SHP77 treated with DMSO at 0.1 percent for 48 hours (cell line): ENCODE results near the gene VPS8.

Experiments used
- DNase-seq: peaks from one replicate; lab custom pipeline; 2025; lab: John Stamatoyannopoulos, UW

Gene VPS8, protein sequence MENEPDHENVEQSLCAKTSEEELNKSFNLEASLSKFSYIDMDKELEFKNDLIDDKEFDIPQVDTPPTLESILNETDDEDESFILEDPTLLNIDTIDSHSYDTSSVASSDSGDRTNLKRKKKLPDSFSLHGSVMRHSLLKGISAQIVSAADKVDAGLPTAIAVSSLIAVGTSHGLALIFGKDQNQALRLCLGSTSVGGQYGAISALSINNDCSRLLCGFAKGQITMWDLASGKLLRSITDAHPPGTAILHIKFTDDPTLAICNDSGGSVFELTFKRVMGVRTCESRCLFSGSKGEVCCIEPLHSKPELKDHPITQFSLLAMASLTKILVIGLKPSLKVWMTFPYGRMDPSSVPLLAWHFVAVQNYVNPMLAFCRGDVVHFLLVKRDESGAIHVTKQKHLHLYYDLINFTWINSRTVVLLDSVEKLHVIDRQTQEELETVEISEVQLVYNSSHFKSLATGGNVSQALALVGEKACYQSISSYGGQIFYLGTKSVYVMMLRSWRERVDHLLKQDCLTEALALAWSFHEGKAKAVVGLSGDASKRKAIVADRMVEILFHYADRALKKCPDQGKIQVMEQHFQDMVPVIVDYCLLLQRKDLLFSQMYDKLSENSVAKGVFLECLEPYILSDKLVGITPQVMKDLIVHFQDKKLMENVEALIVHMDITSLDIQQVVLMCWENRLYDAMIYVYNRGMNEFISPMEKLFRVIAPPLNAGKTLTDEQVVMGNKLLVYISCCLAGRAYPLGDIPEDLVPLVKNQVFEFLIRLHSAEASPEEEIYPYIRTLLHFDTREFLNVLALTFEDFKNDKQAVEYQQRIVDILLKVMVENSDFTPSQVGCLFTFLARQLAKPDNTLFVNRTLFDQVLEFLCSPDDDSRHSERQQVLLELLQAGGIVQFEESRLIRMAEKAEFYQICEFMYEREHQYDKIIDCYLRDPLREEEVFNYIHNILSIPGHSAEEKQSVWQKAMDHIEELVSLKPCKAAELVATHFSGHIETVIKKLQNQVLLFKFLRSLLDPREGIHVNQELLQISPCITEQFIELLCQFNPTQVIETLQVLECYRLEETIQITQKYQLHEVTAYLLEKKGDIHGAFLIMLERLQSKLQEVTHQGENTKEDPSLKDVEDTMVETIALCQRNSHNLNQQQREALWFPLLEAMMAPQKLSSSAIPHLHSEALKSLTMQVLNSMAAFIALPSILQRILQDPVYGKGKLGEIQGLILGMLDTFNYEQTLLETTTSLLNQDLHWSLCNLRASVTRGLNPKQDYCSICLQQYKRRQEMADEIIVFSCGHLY (N-terminal part only)

DNA sequence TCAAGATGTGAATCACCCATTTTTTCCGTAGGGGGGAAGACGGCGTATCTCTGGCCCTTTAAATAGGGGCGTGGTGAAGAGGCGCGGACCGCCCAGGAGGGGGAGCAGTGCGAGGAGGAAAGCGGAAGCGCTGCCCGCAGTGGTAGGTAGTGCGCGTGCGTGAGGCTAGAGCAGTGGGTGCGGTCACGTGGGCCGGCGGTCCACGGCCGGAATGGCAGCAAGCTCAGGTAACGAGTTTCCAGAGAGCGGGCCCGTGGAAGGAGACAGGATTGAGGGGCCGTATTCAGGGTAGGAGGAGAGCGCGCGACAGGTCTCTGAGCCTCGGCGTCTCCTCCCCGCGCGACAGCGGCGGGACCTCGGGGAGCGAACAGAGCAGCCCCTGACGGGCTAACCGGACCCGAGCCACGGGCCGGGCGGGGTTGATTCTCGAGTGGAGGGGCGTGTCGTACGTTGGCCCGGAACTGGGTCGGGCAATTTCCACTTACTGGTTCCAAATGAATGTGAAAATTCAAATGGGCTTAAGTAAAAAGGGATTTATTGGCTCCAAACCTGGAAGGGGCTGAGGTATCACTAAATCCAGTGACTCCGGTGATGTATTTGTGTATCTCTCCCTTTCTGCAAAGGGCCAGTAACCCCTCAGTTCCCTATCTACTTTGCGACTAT is at the start of gene VPS8:
Gene VPS8 (plus strand): TSS at position 168 of the 663 bp plus-strand sequence. CDS start 12,467 bp downstream, outside the sequence.
- peak; percentile 86 for DNase-seq

DNA sequence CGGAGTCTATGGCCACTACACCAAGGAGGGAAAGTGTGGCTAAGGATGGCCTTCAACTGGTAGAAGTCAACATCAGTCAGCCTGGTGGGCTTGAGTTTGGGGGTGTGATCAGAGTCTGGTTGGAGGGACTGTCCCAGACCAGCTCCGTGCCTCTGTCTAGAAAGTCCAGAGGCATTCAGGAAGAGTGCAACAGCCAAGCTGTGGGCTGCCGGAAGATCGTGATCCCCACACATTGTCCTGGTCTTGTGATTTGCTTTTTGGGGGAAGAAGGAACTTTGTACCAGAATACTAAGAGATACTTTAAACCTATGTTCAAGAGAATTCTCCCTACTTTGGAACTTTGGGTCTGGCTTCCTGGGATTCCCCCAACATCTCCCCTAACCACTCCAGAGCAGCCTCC is 47.8 kb upstream of the VPS8 start:
- DNase-seq = no peak

DNA sequence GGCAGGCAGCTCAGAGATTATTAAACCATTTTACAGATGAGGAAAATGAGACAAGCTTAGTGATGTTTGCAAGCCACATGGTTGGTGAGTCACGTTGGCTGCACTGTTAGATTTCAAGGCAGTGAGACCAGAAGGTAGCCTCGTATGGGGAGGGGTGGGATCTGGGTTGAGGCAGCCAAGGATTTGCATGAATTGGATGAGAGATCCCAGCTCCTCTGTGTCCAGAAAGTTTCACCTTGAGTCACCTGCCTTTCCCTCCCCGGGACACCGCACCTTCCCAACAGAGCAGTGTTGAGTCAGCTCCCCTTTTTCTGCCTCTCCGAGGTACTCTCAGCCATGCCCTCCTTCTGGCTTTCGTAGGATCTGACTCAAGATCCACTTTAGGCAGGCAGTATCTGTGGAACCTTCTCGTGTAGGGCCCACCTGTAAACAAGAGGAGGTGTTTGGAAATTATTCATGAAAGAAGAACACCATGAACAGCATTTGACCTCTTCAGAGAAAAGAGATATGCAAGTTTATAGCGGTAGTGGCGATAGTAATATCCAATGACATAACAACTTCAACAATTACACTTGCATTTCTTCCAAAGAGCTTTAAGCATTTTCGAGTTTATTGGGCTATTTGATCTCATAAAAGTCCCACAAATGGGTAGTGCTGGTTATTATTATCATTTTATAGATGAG is 46.8 kb upstream of the VPS8 start:
- no peak for DNase-seq

DNA sequence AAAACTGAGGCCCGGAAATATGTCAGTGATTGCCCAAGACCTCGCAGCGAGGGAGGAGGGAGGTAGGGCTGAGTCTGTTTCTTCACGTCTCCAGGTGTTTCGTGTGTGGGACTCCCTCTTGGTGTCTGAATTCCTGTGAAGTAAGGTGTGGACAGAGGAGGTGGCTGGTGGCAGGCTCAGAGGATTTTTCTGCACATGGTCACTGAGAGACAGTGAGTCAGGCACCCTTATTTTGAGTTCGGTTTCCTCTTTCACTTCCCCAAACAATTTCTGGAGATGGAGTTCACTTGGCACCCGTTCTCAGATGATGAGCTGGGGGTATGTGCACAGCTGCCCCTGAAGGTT is 46.3 kb upstream of the VPS8 start:
- no peak for DNase-seq

DNA sequence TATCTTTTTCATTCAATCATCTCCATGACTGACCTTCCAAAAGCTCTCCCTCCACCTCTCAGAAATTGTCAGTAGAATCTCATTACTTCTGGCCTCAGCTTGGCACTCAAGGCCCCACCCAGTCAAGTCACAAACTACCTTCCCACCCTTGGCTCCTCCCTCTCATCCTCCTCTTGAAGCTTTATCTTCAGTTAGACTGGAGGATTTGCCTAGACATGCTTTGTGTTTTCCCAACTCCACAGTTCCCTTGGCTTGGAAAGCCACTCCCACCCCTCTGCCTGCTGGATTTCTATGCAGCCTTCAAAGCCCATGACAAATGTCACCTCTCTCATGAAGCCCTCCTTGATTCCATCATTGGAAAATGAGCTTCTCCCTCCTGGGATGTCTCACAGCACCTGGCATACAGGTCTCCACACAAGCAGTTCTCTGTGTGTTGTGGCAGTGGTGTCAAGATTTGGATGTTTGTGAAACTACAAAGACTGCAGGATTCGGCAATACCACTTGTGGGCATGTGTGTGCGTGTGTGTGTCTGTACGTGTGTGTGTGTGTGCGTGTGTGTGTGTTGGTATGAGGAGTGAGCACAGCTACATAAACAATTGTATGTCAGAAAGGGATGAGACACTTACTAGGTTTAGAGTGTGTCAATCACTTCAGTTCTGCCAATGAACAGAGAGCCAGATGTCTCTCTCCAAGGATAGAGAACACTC is 45.3 kb upstream of the VPS8 start:
- DNase-seq = no peak

DNA sequence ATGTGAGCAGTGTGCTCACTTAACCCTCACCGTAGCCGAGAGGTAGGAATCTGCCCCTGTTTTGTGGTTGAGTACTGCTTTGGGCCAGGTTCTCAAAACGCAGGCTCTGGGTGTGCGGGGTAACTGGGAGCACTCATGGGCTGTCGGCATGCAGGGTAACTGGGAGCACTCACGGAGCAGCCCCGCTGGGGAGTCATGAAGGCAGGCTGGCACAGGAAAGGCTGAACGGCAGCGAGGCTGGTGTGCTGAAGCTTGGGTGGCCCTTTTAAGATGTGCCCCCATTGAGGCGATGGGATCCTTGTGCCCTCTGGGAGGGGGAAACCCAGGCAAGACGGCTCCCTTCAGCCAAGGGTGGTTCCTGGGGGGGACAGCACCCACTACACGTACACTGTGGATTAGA is 44.6 kb upstream of the VPS8 start:
- DNase-seq = no peak

DNA sequence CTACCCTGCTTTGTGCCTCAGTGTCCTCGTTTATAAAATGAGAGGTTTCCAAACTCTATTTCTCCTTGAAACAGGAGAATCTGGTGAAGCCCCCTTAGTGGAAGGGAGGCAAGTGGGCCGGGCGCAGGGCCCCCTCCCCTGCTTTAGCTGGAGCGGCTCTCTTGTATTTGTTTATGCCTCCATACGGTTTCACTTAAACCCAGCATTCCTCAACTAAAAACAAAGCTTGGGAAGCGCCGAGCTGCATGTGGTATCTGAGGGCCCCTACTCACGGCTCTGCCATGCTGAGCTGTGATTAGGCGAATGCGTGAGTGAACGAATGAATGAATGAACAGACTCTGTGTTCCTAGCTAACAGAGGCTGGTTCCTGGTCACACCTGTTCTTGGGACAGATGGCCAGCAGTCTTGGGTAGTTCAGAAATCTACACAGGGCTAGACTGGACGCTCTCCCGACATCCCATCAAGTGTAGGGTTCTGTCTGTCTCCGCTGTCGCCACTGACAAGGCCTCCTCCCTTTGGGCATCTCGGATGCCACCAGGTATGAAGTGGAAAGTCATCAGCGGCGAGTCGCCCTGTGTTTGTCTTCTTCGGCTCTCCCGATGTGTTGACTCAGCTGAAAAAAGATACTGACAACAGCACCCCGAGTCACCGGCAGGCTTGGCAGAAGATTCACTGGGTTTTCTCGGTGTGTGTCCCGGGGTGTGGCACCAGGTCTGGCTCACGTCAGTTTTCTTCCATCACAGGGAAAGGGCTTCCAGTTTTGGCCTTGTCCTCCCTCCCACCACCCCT is 42.4 kb upstream of the VPS8 start:
- no peak for DNase-seq

DNA sequence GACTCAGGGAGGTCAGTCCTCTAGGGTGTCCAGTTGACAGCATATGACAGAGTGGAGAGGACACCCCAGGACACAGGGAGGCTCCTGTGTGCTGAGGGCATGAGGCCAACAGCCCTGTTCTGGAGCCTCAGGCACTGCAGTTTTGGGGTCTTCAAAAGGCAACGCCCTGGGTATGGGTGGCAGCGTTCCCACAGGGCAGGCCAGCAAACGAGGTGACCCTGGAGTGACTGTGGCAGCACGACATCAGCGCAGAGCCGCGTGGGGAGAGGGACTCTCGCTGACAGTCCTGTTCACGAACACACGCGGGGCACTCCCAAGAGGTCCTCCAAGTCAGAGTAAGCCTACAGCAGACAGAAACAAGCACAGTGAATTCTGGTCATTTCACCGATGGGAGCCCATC is 41.4 kb upstream of the VPS8 start:
- no peak for DNase-seq

DNA sequence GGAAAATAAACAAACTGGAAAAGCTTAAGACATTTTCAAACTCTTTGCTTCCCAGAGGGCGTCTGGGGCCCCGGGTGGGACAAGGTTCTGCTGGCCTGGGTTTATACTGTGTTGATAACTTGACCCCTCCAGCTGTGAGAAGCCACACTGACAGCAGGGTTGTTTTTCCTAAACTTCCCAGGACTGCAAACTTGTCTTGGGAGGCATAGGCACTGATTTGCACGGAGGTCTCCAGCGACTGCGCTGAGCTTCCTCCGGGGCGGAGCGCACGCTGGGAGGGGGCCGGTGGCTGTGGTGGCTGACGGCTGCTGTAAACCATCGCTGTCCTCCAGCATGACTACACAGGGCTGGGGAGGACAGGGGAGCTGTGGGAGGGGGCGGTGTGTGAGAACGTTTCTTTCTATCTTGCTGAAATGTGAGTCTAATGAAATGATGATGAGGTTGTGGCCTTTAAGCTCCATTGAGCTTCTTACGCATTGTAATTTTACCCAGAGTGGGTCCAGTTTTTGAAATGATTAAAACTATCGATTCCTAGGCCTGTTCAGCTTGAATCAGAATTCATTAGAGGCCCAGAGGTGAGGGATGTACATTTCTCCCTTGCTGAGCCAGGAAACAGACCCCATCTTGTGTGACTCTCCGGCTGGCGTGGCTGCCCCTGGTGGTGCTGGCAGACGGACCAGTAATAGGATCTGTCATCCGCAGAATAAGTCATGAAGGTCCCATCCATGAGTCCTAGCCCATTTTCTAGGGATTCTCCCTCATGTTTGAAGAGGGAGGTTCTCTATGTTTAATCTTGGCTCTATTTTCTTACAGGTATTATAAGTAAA is 40.5 kb upstream of the VPS8 start:
- DNase-seq = no peak

DNA sequence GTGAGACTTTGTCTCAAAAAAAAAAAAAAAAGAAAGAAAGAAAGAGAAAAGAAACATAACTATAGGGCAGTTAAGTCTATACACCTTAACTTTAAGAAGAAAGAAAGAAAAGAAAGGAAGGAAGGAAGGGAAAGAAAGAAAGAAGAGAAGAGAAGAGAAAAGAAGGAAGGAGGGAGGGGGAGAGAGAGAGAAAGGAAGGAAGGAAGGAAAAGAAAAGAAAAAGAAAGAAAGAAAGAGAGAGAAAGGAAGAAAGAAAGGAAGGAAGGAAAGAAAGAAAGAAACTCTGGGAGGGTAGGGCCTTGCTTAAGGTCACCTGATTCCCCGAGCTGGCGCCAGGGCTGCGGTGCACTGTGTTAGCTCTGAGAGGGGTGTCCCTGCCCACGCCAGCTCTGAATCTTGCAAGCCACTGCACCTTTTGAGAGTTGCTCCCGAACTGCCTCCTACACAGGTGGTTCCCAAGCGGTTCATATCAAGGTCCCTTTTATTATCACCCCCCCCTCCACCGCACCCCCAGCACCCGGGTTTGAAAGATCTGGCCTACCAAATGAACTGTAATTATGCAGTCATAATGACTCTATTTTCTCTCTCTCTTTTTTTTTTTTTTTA is 39.2 kb upstream of the VPS8 start:
- DNase-seq = no peak

DNA sequence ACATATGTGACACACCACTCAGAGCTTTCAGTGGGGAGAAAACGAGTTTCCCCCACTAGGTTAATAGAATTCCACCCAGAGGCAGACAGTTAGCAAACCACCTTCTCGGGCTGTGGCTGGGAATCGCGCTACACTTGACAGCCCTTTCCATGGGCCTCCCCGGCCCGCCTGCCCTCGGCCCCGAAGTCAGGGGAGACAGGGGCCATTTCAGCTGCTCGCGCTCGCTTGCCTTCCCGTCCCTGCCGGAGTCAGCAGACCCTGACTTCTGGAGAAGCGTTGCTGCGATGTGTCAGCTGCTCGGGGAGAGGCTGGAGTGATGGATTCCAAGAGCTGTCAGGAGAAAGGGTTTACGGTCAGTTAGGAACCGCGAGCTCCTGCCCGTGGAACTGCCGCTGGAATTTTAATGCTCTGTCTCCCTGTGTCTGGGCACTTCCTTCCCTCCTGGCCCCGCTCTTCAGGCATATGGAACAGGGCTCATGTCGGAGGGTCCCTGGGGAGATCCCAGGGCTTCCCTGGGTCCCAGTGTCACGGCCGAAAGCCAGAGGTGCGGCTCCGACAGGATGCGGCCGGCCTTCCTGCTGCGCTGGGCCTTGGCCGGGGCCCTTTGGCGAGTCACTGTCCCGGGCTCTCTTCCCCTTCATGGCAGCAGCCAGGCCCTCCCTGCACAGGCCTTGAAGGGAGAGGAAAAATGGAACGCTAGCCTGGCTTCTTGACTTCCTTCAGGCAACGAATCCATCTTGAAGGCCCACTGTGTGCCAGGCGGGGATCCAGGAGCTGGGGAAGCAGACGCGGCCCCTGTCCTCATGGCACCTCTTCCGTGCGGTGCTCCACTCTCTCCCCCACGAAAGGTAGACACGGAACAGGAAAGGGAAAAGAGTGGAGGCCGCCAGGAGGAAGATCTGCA is 38.4 kb upstream of the VPS8 start:
- no peak for DNase-seq

DNA sequence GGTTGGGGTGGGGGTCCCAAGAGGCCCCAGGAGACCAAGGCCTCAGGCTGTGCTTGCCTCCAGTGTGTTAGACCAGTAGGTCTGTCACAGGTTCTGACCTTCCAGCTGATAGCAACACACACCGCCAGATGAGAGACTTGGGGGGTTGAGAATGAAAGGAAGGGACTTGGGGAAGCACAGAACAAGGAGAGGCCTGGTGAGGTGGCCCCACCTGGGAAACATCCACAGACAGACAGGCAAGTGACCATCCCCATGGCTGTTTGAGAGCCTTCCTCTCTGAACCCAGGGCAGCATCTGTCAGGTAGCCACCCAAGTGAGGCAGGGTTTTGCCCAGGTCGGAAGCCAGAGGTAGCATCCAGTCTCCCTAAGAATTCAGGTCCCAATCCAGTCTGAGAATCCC is 35.0 kb upstream of the VPS8 start:
- DNase-seq = no peak

DNA sequence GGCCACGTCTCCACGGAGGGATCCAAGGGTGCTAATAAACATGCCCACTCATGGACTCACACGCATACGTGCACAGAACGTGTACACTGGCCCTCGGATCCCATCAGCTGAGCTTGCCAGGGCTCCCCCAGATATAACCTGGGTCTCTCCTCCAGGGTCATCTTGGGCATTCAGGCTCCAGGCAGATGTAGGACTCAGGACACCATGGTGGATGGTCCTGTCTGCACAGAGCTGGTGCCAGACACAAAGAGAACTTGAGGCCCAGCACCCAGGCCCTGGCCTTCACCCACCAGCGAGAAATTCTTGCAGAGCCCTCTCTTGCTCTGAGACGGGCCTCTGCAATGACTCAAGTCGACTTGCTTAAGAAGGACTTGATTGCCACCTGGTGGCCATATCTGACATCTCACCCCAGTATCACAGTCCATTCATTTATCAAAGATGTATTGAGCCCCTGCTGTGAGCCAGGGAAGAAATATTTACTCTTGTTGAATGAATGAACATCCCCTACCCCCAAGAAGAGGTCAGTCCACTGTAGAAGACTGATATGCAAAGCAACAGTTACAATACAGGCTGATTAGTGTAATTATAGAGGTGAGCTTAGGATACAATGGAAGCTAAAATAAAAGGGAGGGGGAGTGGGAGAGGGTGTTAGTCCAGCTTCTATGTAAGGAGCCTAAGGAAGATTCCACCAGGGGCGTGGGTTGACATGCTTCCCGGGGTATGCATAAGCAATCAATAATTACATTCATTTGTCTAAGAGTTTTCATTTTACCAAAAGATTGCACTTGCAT is 34.2 kb upstream of the VPS8 start:
- peak; percentile 77 for DNase-seq

DNA sequence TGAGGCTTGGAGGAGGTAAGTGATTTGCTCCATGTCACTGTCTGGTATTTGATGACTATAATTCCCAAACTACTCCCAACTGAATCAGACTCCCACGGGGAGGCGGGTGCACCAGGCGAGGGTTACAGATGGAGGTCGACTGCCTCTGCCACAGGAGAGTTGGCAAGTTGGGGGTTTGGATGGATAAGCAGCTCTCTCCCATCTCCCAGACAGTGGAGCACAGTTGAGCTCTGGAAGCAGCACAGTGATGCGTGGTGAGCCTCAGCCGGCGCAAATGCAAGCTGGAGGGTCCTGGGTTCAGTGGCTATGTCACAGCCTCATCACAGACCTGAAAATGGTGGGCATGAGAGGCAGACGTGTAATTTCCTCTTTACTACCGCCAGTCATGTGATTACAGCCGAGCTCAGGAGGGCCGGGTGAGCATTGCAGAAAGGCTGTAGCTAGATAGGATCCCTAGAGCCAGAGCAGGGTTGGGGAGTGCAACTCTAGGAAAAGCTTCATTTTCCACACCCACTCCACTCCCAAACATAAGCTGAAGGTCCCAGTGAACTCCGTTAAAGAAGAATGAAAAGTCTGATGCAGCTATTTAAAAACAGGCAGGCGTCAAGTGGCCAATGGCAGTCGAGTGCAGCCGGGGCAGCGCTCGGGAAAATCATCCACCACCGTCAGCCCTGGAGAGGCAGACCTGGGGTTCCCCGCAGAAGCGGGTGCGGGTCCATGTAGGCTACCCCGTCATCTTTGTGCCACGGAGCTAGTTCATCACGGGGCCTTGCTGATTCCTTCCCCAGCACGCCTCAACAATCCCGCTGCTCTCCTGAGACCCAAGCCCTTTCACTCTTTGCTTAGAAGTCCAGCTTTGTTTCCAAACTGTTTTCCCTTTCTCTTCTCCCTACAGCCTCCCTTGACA is 33.3 kb upstream of the VPS8 start:
- DNase-seq = no peak

DNA sequence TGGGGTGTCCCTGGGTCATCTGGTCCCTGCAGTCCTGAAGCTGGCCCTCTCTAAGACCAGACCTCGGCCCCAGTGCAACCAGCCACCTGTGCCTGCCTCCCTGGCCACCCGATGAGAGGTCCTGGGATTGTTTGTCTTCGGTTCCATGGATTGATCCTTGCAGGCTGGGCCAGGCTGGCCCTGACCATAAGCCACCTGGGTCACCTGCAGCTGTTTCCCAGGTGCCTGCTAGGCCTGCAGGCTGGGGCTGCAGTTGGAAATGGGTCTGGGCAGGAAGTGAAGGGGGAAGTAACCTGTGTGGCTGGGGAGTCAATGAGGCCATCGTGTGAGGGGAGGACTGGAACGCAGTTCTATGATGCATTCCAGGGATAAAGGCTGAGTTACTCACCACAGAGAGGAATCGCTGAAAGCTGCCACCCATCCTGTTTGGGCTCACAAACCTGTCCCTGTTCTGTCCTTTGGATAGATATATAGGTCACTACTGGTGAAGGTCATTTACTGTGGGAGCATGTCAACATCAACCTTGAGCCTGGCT is 30.9 kb upstream of the VPS8 start:
- no peak for DNase-seq
